SK-N-MC (cell line): ENCODE measurements around the gene LORICRIN.

Experiments used
- EZH2 ChIP-seq: fragments of 200-600 bp; sonication (generic); IDR thresholded peaks from one replicate; pipeline ENCODE4 v1.6.1; 2017; ENCODE audit warnings: antibody characterized with exemption
- POLR2AphosphoS5 ChIP-seq: IDR thresholded peaks from 2 replicates; pipeline ENCODE4 v1.6.1; 2012; ENCODE audit warnings: mild to moderate bottlenecking, low read depth, low read length, borderline replicate concordance

GRCh38 chr1:153245466-153245865, 14.0 kb upstream of the LORICRIN start:
- TF ChIP-seq POLR2AphosphoS5 = no peak
- no peak for TF ChIP-seq EZH2
